Psoas muscle (tissue), 8 donors: ENCODE measurements around the gene COBL. TPM values are rescaled to one million over a fixed set of nuclear protein-coding genes. Genes with fewer than 3 reads are reported as not detected.
"Not testable (repeated sequence)": the region's sequence is repeated elsewhere in the genome, so short reads cannot be mapped to it uniquely, and the experiment has no call there.

Experiments
- ATAC-seq, 4 donors: fragments of 200-7000 bp; cut with Tn5 transposase; one replicate each; pipeline ENCODE4 v1.9.1; 2020; ENCODE audit warnings: moderate library complexity in 3 of 4, mild to moderate bottlenecking in 2 of 4
- DNase-seq, 2 donors: peaks; one replicate each; pipeline ENCODE4 v3.0.0-alpha.2; 2020
- H3K27ac ChIP-seq: fragments of 200-600 bp; one replicate; pipeline ENCODE4 v1.8.0; 2022
- H3K27me3 ChIP-seq, 3 donors: fragments of 200-600 bp in 1 of 3; one replicate each; pipeline versions ENCODE4 v1.6.1 to v1.8.0; 2013 to 2022; ENCODE audit warnings: low read length in 2 of 3, mild to moderate bottlenecking in 2 of 3, moderate library complexity in 1 of 3; ENCODE audit not compliant: insufficient read depth in 3 of 3
- H3K36me3 ChIP-seq, 2 donors: fragments of 200-600 bp in 1 of 2; one replicate each; pipeline versions ENCODE4 v1.6.1 to v1.8.0; 2013 to 2022; ENCODE audit warnings: low read depth in 1 of 2, mild to moderate bottlenecking in 1 of 2, moderate library complexity in 1 of 2; ENCODE audit not compliant: insufficient read depth in 1 of 2
- H3K4me1 ChIP-seq: fragments of 200-600 bp; one replicate; pipeline ENCODE4 v1.8.0; 2022
- H3K4me3 ChIP-seq: fragments of 200-600 bp; one replicate; pipeline ENCODE4 v1.8.0; 2022; ENCODE audit warnings: mild to moderate bottlenecking
- H3K9me3 ChIP-seq: fragments of 200-600 bp; one replicate; pipeline ENCODE4 v1.8.0; 2022
- CTCF ChIP-seq: fragments of 200-600 bp; IDR thresholded peaks from one replicate; pipeline ENCODE4 v1.8.0; 2022; ENCODE audit warnings: antibody characterized with exemption
- WGBS, 3 donors: extraction: QIAGEN DNeasy Blood & Tissue Kit; methylation state at CpG; one replicate each; pipeline versions ENCODE4 v1.1.6 to v1.1.7; 2013; 5-methylcytosine and 5-hydroxymethylcytosine counted together
- intact Hi-C, 2 donors: fragments of 100-400 bp; cut with DNase I; formaldehyde crosslinking; loops; one replicate each; pipeline versions ENCODE4 v1.11.0 to v1.14.2; 2022
- polyA plus RNA-seq, 3 donors: library from polyadenylated mRNA; stranded (reverse); fragments of 200-250 nt; gene quantifications; one replicate each; pipeline ENCODE4 v1.2.3, GENCODE V29; 2013
- total RNA-seq, 4 donors: library from RNA; stranded (reverse); fragmentation: NEBNext Ultra II Directional in 2 of 4; extraction: Animal tissue kit (Norgen Biotek cat#: 25700) in 2 of 4; gene quantifications; one replicate each; pipeline versions ENCODE4 v1.2.1 to v1.2.4, GENCODE V29; 2021 to 2023
- donor health status: healthy with polysubstance abuse.
- donor health status: DM: no; HTN: no; CAD: no; lungs with moderate emphysema.
- donor health status: Bipolar disorder and iron deficiency.
- donor health status: healthy.
- donor health status: DM: yes; HTN: yes; CAD: no.
- donor health status: DM: no; HTN: no; CAD: no.
- donor health status: DM: no; HTN: no; CAD: no.
- donor health status: DM: yes; HTN: yes; CAD: no.

Gene COBL
- total and polyA plus RNA-seq, 7 donors = 57.5 to 139 (median 115) TPM

GRCh38 chr7:51210766-51211165 lies 105.8 kb downstream of the COBL start:
- 78 to 91% (median 84%) methylated on average over 3 of the region's 3 CpGs for WGBS, 3 donors
- H3K4me1 ChIP-seq = no peaks in the 10 kb centered on the region
- H3K4me3 ChIP-seq = no peak overlapping the region
- H3K36me3 ChIP-seq = no peaks in the 10 kb centered on the region
- intact Hi-C loops = no loop called here
- no peaks in the 10 kb centered on the region for H3K9me3 ChIP-seq
- ATAC-seq (no peak), DNase-seq (no peak)
- H3K27ac ChIP-seq = no peak overlapping the region
- TF ChIP-seq CTCF = no peak
- no peaks in the 10 kb centered on the region for H3K27me3 ChIP-seq

- no peak for TF ChIP-seq CTCF
- intact Hi-C loops = no loop called here
- Histone ChIP-seq H3K9me3 (no peaks in the 10 kb centered on the region), H3K27ac (no peak overlapping the region), H3K27me3 (no peaks in the 10 kb centered on the region), H3K36me3 (no peaks in the 10 kb centered on the region), H3K4me3 (no peak overlapping the region), H3K4me1 (no peaks in the 10 kb centered on the region)
- no peak for ATAC-seq
- 88 to 94% (median 92%) methylated on average over 6 of the region's 6 CpGs for WGBS, 3 donors
- DNase-seq = no peak
Measured at GRCh38 chr7:51209426-51209825, 107.2 kb downstream of the COBL start.

GRCh38 chr7:51208125-51208524 lies 108.5 kb downstream of the COBL start:
- intact Hi-C loops, H3K9me3 ChIP-seq, H3K4me1 ChIP-seq, H3K27me3 ChIP-seq, H3K36me3 ChIP-seq, ATAC-seq, H3K27ac ChIP-seq, DNase-seq, H3K4me3 ChIP-seq: not testable (repeated sequence)
- WGBS, 3 donors = 91 to 100% (median 95%) methylated on average over 2 to 24 of the region's 30 CpGs

DNA sequence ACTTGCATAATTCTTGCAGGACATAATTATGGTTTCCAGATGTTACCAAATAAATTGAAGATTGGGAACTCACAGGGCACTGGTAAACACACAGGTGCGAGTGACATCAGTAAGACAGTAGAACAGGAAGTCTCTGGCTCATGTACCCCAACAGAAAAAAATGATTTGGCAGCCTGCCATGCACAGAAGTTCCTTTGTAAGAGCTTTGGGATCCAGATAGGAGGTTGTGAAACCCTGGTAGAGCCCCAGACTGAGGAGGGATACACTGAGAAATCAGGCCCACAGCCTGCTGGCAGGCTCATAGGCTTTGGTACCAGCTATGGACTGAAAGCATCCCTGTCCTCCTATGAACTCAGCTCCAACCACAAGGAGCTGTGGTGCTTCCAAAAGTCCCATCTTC lies 118.0 kb downstream of the COBL start:
- Histone ChIP-seq H3K9me3 (no peaks in the 10 kb centered on the region), H3K36me3 (no peaks in the 10 kb centered on the region), H3K4me1 (no peaks in the 10 kb centered on the region), H3K4me3 (no peak overlapping the region), H3K27me3 (no peaks in the 10 kb centered on the region), H3K27ac (no peak overlapping the region)
- 57 to 76% (median 63%) methylated on average over 1 of the region's 1 CpG for WGBS, 3 donors
- ATAC-seq (peak in 2 of 4 donors; percentile 45 to 54), DNase-seq (no peak)
- no peak for TF ChIP-seq CTCF
- intact Hi-C loops = no loop called here

- DNase-seq (no peak), ATAC-seq (no peak)
- no peak for TF ChIP-seq CTCF
- Histone ChIP-seq H3K4me1 (peaks cover 15% of the 10 kb centered on the region), H3K4me3 (no peak overlapping the region), H3K27ac (no peak overlapping the region), H3K27me3 (no peaks in the 10 kb centered on the region), H3K9me3 (no peaks in the 10 kb centered on the region), H3K36me3 (peaks cover 0 to 22% of the 10 kb centered on the region in 2 donors)
- WGBS, 3 donors = 84 to 89% (median 86%) methylated on average over 5 of the region's 5 CpGs
- intact Hi-C loops = loop anchor here in 1 of 2 donors (5.0 kb wide), 1 partner anchor 36 kb away; no protein-coding TSS in a partner anchor
Measured at GRCh38 chr7:51190969-51191368, 125.6 kb downstream of the COBL start.
